C4-2B (cell line): ENCODE measurements around the gene LRP3.

Experiments used
- CTCF ChIP-seq: fragments of 450-650 bp; conservative IDR thresholded peaks from 2 replicates; pipeline ENCODE4 v1.5.1; 2017; ENCODE audit warnings: mild to moderate bottlenecking
- ZFX ChIP-seq: fragments of 450-650 bp; IDR thresholded peaks from 2 replicates; pipeline ENCODE4 v1.6.1; 2017

- TF ChIP-seq CTCF (no peak), ZFX (no peak)
These were observed 52.7 kb downstream of the LRP3 start for GRCh38 chr19:33246709-33247440.
